ENCODE data around the gene AP1M2.

GRCh38 chr19:10566408-10566657 is 20.8 kb downstream of the AP1M2 start:
- TF ChIP-seq POLR2AphosphoS5 (IDR thresholded peaks at IDR 0.05): no peak
- TF ChIP-seq CTCF (IDR thresholded peaks at IDR 0.05): no peak
